ENCODE results near the gene ATRAID.

Gene ATRAID

GRCh38 chr2:27249159-27249890 lies 37.5 kb downstream of the ATRAID start:
- Mint-ChIP-seq H3K4me3 (no peak overlapping the region), H3K36me3 (no peaks in the 10 kb centered on the region), H3K9me3 (no peaks in the 10 kb centered on the region), H3K27ac (no peak overlapping the region), H3K4me1 (peaks cover 9% of the 10 kb centered on the region), H3K27me3 (peaks cover 28% of the 10 kb centered on the region)
- no peak for ATAC-seq

GRCh38 chr2:27249891-27250651 lies 38.2 kb downstream of the ATRAID start:
- peak; percentile 71 for ATAC-seq
- Mint-ChIP-seq H3K27ac (no peak overlapping the region), H3K9me3 (no peaks in the 10 kb centered on the region), H3K4me1 (peaks cover 9% of the 10 kb centered on the region), H3K4me3 (no peak overlapping the region), H3K27me3 (peaks cover 35% of the 10 kb centered on the region), H3K36me3 (no peaks in the 10 kb centered on the region)

- Mint-ChIP-seq H3K4me3 (no peak overlapping the region), H3K9me3 (no peaks in the 10 kb centered on the region), H3K27ac (no peak overlapping the region), H3K36me3 (no peaks in the 10 kb centered on the region), H3K4me1 (peaks cover 9% of the 10 kb centered on the region), H3K27me3 (peaks cover 43% of the 10 kb centered on the region)
- ATAC-seq = no peak
These were observed 39.0 kb downstream of the ATRAID start for GRCh38 chr2:27250652-27251379.

- Mint-ChIP-seq H3K27ac (no peak overlapping the region), H3K4me3 (no peak overlapping the region), H3K4me1 (peaks cover 9% of the 10 kb centered on the region), H3K27me3 (peaks cover 52% of the 10 kb centered on the region), H3K9me3 (no peaks in the 10 kb centered on the region), H3K36me3 (no peaks in the 10 kb centered on the region)
- no peak for ATAC-seq
These were observed 39.9 kb downstream of the ATRAID start for GRCh38 chr2:27251766-27252165.

- Mint-ChIP-seq H3K27me3 (peaks cover 75% of the 10 kb centered on the region), H3K4me3 (no peak overlapping the region), H3K9me3 (no peaks in the 10 kb centered on the region), H3K4me1 (peaks cover 9% of the 10 kb centered on the region), H3K36me3 (no peaks in the 10 kb centered on the region), H3K27ac (no peak overlapping the region)
- ATAC-seq = peak; percentile 29
These were observed 43.3 kb downstream of the ATRAID start for GRCh38 chr2:27255187-27255586.

GRCh38 chr2:27255660-27256059 lies 43.8 kb downstream of the ATRAID start:
- peaks cover 76% of the 10 kb centered on the region for H3K27me3 Mint-ChIP-seq
- no peaks in the 10 kb centered on the region for H3K36me3 Mint-ChIP-seq
- no peak for ATAC-seq
- H3K4me3 Mint-ChIP-seq = no peak overlapping the region
- H3K9me3 Mint-ChIP-seq = no peaks in the 10 kb centered on the region
- H3K27ac Mint-ChIP-seq = no peak overlapping the region
- peaks cover 6% of the 10 kb centered on the region for H3K4me1 Mint-ChIP-seq

GRCh38 chr2:27256855-27257454 lies 45.1 kb downstream of the ATRAID start:
- no peak overlapping the region for H3K4me3 Mint-ChIP-seq
- no peak overlapping the region for H3K27ac Mint-ChIP-seq
- no peaks in the 10 kb centered on the region for H3K36me3 Mint-ChIP-seq
- ATAC-seq = no peak
- H3K27me3 Mint-ChIP-seq = peaks cover 77% of the 10 kb centered on the region
- H3K9me3 Mint-ChIP-seq = no peaks in the 10 kb centered on the region
- peaks cover 11% of the 10 kb centered on the region for H3K4me1 Mint-ChIP-seq

GRCh38 chr2:27258051-27258450 lies 46.2 kb downstream of the ATRAID start:
- Mint-ChIP-seq H3K27ac (no peak overlapping the region), H3K27me3 (peaks cover 81% of the 10 kb centered on the region), H3K4me1 (peaks cover 13% of the 10 kb centered on the region), H3K36me3 (no peaks in the 10 kb centered on the region), H3K9me3 (no peaks in the 10 kb centered on the region), H3K4me3 (no peak overlapping the region)
- ATAC-seq = no peak

- H3K9me3 Mint-ChIP-seq = no peaks in the 10 kb centered on the region
- no peak for ATAC-seq
- no peak overlapping the region for H3K27ac Mint-ChIP-seq
- H3K4me1 Mint-ChIP-seq = peaks cover 31% of the 10 kb centered on the region
- H3K4me3 Mint-ChIP-seq = peak overlapping the region; percentile 75
- no peaks in the 10 kb centered on the region for H3K36me3 Mint-ChIP-seq
- H3K27me3 Mint-ChIP-seq = peaks cover 76% of the 10 kb centered on the region
These were observed 49.5 kb downstream of the ATRAID start for GRCh38 chr2:27261241-27261925.

GRCh38 chr2:27261926-27262298 lies 50.1 kb downstream of the ATRAID start:
- Mint-ChIP-seq H3K36me3 (no peaks in the 10 kb centered on the region), H3K4me3 (peak overlapping the region; percentile 75), H3K9me3 (no peaks in the 10 kb centered on the region), H3K27ac (no peak overlapping the region), H3K4me1 (peaks cover 31% of the 10 kb centered on the region), H3K27me3 (peaks cover 71% of the 10 kb centered on the region)
- ATAC-seq = no peak

- H3K27ac Mint-ChIP-seq = peak within 1 kb of the TSS; percentile 5
These were observed 50.8 kb downstream of the ATRAID start, which contains the start of gene SLC30A3 for GRCh38 chr2:27262379-27263286. Gene SLC30A3, minus strand, starts transcription at chr2:27263047. Its CDS starts 141 bp downstream, at chr2:27262906.

GRCh38 chr2:27263287-27264252 lies 51.7 kb downstream of the ATRAID start:
- Mint-ChIP-seq H3K36me3 (no peaks in the 10 kb centered on the region), H3K27me3 (peaks cover 55% of the 10 kb centered on the region), H3K4me1 (peaks cover 31% of the 10 kb centered on the region), H3K4me3 (peak overlapping the region; percentile 84), H3K27ac (peak overlapping the region; percentile 5), H3K9me3 (no peaks in the 10 kb centered on the region)
- ATAC-seq = no peak

More at GRCh38 chr2:27262379-27263286, 50.8 kb downstream of the ATRAID start, which contains the start of gene SLC30A3:
- H3K4me1 Mint-ChIP-seq = peaks cover 31% of the 10 kb centered on the region
- H3K36me3 Mint-ChIP-seq = no peaks in the 10 kb centered on the region
- H3K27me3 Mint-ChIP-seq = peaks cover 64% of the 10 kb centered on the region
- no peaks in the 10 kb centered on the region for H3K9me3 Mint-ChIP-seq
- ATAC-seq = peak; percentile 71
- peak within 1 kb of the TSS; percentile 84 for H3K4me3 Mint-ChIP-seq

GRCh38 chr2:27264253-27264752 lies 52.5 kb downstream of the ATRAID start:
- H3K4me1 Mint-ChIP-seq = peaks cover 31% of the 10 kb centered on the region
- peaks cover 50% of the 10 kb centered on the region for H3K27me3 Mint-ChIP-seq
- H3K27ac Mint-ChIP-seq = no peak overlapping the region
- H3K9me3 Mint-ChIP-seq = no peaks in the 10 kb centered on the region
- ATAC-seq = peak; percentile 47
- H3K36me3 Mint-ChIP-seq = no peaks in the 10 kb centered on the region
- peak overlapping the region; percentile 84 for H3K4me3 Mint-ChIP-seq
